Mesendoderm (in vitro differentiated cells): Measurements from ENCODE around the gene MARCHF9.

Experiments
- DNase-seq: peaks from one replicate; pipeline ENCODE4 v3.0.0; 2013
- H2AK5ac ChIP-seq: 2 replicates; pipeline ENCODE4 v1.6.1; 2013; ENCODE audit warnings: low read length, inconsistent platforms
- H2BK120ac ChIP-seq: 2 replicates; pipeline ENCODE4 v1.6.1; 2013; ENCODE audit warnings: low read depth, mild to moderate bottlenecking, low read length, moderate library complexity, mixed read lengths
- H2BK15ac ChIP-seq: replicated peaks from 2 replicates; pipeline ENCODE4 v1.6.1; 2013; ENCODE audit warnings: low read depth, mild to moderate bottlenecking, moderate library complexity
- H2BK5ac ChIP-seq: 2 replicates; pipeline ENCODE4 v1.6.1; 2013; ENCODE audit warnings: low read length, inconsistent platforms
- H3K18ac ChIP-seq: 2 replicates; pipeline ENCODE4 v1.6.1; 2013; ENCODE audit warnings: mild to moderate bottlenecking, low read length, mixed read lengths
- H3K23ac ChIP-seq: one replicate; pipeline ENCODE4 v1.6.1; 2013; ENCODE audit warnings: low read length
- H3K27ac ChIP-seq: 2 replicates; pipeline ENCODE4 v1.5.1; 2013; ENCODE audit warnings: low read depth, mild to moderate bottlenecking, inconsistent platforms, low read length, moderate library complexity
- H3K27me3 ChIP-seq: 2 replicates; pipeline ENCODE4 v1.6.1; 2013; ENCODE audit warnings: low read length, control low read depth, mild to moderate bottlenecking, inconsistent platforms; ENCODE audit not compliant: insufficient read depth, poor library complexity
- H3K36me3 ChIP-seq: 2 replicates; pipeline ENCODE4 v1.6.1; 2013; ENCODE audit warnings: low read length, inconsistent platforms; ENCODE audit not compliant: control insufficient read depth, insufficient read depth
- H3K4ac ChIP-seq: one replicate; pipeline ENCODE4 v1.6.1; 2013; ENCODE audit warnings: low read depth, mild to moderate bottlenecking, low read length, moderate library complexity
- H3K4me1 ChIP-seq: 2 replicates; pipeline ENCODE4 v1.6.1; 2013; ENCODE audit warnings: low read depth, low read length, inconsistent platforms; ENCODE audit not compliant: control insufficient read depth
- H3K4me2 ChIP-seq: 2 replicates; pipeline ENCODE4 v1.6.1; 2013; ENCODE audit warnings: low read length
- H3K4me3 ChIP-seq: 2 replicates; pipeline ENCODE4 v1.5.1; 2013; ENCODE audit warnings: mild to moderate bottlenecking, low read length
- H3K56ac ChIP-seq: one replicate; pipeline ENCODE4 v1.6.1; 2013; ENCODE audit warnings: low read length
- H3K79me1 ChIP-seq: 2 replicates; pipeline ENCODE4 v1.6.1; 2013; ENCODE audit warnings: low read length, inconsistent platforms
- H3K79me2 ChIP-seq: 2 replicates; pipeline ENCODE4 v1.6.1; 2013; ENCODE audit warnings: mild to moderate bottlenecking, low read length; ENCODE audit not compliant: control insufficient read depth, insufficient read depth
- H3K9ac ChIP-seq: 2 replicates; pipeline ENCODE4 v1.6.1; 2013; ENCODE audit warnings: low read length, inconsistent platforms
- H4K5ac ChIP-seq: one replicate; pipeline ENCODE4 v1.6.1; 2013; ENCODE audit warnings: low read length
- H4K8ac ChIP-seq: one replicate; pipeline ENCODE4 v1.6.1; 2013; ENCODE audit warnings: low read depth, mild to moderate bottlenecking, control low read depth, low read length, moderate library complexity
- WGBS: extraction: QIAGEN DNeasy Blood & Tissue Kit; methylation state at CpG from one replicate; pipeline ENCODE4 v1.1.7; 2013; ENCODE audit warnings: low lambda C conversion rate, missing lambda C conversion rate; ENCODE audit not compliant: insufficient coverage; ENCODE audit errors: extremely low coverage; 5-methylcytosine and 5-hydroxymethylcytosine counted together

MARCHF9 gene

DNA sequence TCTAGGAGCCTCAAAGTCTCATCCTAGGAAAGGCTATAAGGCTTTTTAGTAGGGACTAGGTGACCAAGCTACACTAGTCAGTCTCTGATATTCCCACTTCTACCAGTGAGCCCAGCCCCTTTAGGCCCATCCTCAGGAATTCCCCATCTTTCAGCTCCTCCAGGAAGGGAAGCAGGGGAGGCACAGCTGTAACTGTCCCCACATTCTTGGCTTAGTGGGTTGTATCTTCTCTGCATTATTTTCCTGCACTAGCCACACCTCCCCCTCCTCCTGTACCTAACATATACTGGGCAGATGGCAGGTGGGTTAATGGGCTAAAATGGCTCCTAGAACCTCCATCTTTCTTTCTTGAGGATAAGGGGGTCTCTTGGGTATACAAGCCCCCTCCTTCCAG, 12.4 kb downstream of the MARCHF9 start:
- no peak overlapping the region for H3K27ac ChIP-seq
- no peak overlapping the region for H3K23ac ChIP-seq
- no peak overlapping the region for H3K4me2 ChIP-seq
- H3K4me1 ChIP-seq, result peaks cover 9% of the 10 kb centered on the region
- H3K79me1 ChIP-seq, result peaks cover 8% of the 10 kb centered on the region
- no peak overlapping the region for H4K5ac ChIP-seq
- DNase-seq, result no peak
- no peak overlapping the region for H2BK120ac ChIP-seq
- H3K9ac ChIP-seq, result no peak overlapping the region
- H2AK5ac ChIP-seq, result no peak overlapping the region
- H2BK15ac ChIP-seq, result no peak overlapping the region
- no peak overlapping the region for H3K4ac ChIP-seq
- no peak overlapping the region for H3K56ac ChIP-seq
- H3K36me3 ChIP-seq, result peaks cover 2% of the 10 kb centered on the region
- no peak overlapping the region for H2BK5ac ChIP-seq
- H3K79me2 ChIP-seq, result peaks cover 3% of the 10 kb centered on the region
- H3K27me3 ChIP-seq, result peaks cover 19% of the 10 kb centered on the region
- no peak overlapping the region for H3K4me3 ChIP-seq
- H4K8ac ChIP-seq, result no peak overlapping the region
- H3K18ac ChIP-seq, result no peak overlapping the region

DNA sequence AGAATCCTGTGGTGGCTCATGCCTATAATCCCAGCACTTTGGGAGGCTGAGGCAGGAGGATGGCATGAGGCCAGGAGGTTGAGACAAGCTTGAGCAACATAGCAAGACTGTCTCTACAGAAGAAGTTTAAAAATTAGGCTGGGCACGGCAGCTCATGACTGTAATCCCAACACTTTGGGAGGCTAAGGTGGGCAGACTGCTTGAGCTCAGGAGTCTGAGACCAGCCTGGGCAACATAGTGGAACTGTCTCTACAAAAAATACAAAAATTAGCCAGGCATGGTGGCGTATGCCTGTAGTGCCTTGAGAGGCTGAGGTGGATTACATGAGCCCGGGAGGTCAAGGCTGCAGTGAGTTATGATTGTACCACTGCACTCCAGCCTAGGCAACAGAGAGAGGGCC, 13.0 kb downstream of the MARCHF9 start:
- no peak overlapping the region for H3K56ac ChIP-seq
- H3K27ac ChIP-seq, result no peak overlapping the region
- H4K5ac ChIP-seq, result no peak overlapping the region
- H2BK120ac ChIP-seq, result no peak overlapping the region
- no peak overlapping the region for H3K9ac ChIP-seq
- H3K4me2 ChIP-seq, result no peak overlapping the region
- no peak overlapping the region for H3K18ac ChIP-seq
- peaks cover 8% of the 10 kb centered on the region for H3K79me1 ChIP-seq
- H3K27me3 ChIP-seq, result peaks cover 19% of the 10 kb centered on the region
- no peak overlapping the region for H2AK5ac ChIP-seq
- peaks cover 3% of the 10 kb centered on the region for H3K79me2 ChIP-seq
- H3K4ac ChIP-seq, result no peak overlapping the region
- H3K4me1 ChIP-seq, result peaks cover 9% of the 10 kb centered on the region
- H4K8ac ChIP-seq, result no peak overlapping the region
- no peak overlapping the region for H3K4me3 ChIP-seq
- WGBS, result no CpG with 5 or more reads among the region's 3 CpGs
- peaks cover 2% of the 10 kb centered on the region for H3K36me3 ChIP-seq
- H2BK5ac ChIP-seq, result no peak overlapping the region
- no peak overlapping the region for H3K23ac ChIP-seq
- H2BK15ac ChIP-seq, result no peak overlapping the region
- DNase-seq, result no peak

DNA sequence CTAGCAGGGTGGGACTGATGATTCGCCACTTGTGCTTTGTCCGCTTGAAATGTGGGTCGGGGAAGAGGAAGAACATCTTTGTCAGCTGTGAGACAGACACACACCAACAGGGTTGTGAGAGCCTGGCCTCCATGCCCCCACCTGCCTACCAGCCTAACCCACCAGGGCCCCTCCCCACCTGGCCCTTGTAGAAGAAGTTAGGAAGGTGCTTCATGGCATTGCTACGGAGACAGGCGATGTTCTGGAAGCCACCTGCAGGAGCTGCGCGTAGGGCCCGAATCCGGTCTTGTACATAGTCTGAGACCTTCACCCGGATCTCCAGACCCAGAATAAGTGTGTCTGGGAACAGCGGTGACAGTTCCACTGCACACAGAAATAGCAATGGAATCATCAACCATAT, 14.7 kb downstream of the MARCHF9 start:
- H3K23ac ChIP-seq, result no peak overlapping the region
- H3K4me3 ChIP-seq, result no peak overlapping the region
- no peak overlapping the region for H2BK15ac ChIP-seq
- no CpG with 5 or more reads among the region's 11 CpGs for WGBS
- no peak overlapping the region for H3K18ac ChIP-seq
- DNase-seq, result no peak
- no peak overlapping the region for H4K8ac ChIP-seq
- no peak overlapping the region for H2BK120ac ChIP-seq
- no peak overlapping the region for H4K5ac ChIP-seq
- peaks cover 8% of the 10 kb centered on the region for H3K79me1 ChIP-seq
- H3K4me1 ChIP-seq, result peaks cover 9% of the 10 kb centered on the region
- H3K36me3 ChIP-seq, result peaks cover 2% of the 10 kb centered on the region
- no peak overlapping the region for H3K56ac ChIP-seq
- H2BK5ac ChIP-seq, result no peak overlapping the region
- no peak overlapping the region for H3K4me2 ChIP-seq
- H2AK5ac ChIP-seq, result no peak overlapping the region
- no peak overlapping the region for H3K9ac ChIP-seq
- H3K27ac ChIP-seq, result no peak overlapping the region
- peaks cover 3% of the 10 kb centered on the region for H3K79me2 ChIP-seq
- H3K4ac ChIP-seq, result no peak overlapping the region
- peaks cover 12% of the 10 kb centered on the region for H3K27me3 ChIP-seq

DNA sequence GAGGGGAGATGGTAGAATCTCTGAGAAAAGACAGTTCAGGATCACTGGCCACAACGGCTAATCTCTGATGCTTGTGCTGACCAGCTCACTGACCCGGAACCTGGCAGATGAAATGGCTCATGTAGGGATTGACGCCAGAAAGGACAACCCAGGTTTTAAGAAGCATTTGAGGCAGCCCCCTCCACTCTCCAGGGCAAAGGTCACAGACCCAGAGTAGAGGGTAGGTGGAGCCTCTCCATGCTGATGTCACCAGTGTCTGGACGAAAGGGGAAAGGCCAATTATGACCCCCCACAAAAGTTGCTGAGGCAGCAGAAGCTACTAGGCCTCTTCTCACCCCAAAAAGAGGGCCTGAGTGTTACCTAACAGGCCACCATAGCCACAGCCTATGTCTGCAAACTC, 15.8 kb downstream of the MARCHF9 start:
- H3K18ac ChIP-seq, result no peak overlapping the region
- no peak overlapping the region for H4K5ac ChIP-seq
- H3K4me3 ChIP-seq, result no peak overlapping the region
- no peak overlapping the region for H2BK5ac ChIP-seq
- peaks cover 5% of the 10 kb centered on the region for H3K4me1 ChIP-seq
- H3K56ac ChIP-seq, result no peak overlapping the region
- H2BK120ac ChIP-seq, result no peak overlapping the region
- H3K9ac ChIP-seq, result peak overlapping the region; percentile 55
- H3K4me2 ChIP-seq, result no peak overlapping the region
- no CpG with 5 or more reads among the region's 4 CpGs for WGBS
- peaks cover 3% of the 10 kb centered on the region for H3K79me2 ChIP-seq
- no peak overlapping the region for H2BK15ac ChIP-seq
- H3K23ac ChIP-seq, result no peak overlapping the region
- no peak overlapping the region for H4K8ac ChIP-seq
- no peak for DNase-seq
- peaks cover 6% of the 10 kb centered on the region for H3K27me3 ChIP-seq
- H3K4ac ChIP-seq, result no peak overlapping the region
- H3K79me1 ChIP-seq, result peaks cover 8% of the 10 kb centered on the region
- H3K27ac ChIP-seq, result no peak overlapping the region
- H2AK5ac ChIP-seq, result no peak overlapping the region
- H3K36me3 ChIP-seq, result peaks cover 2% of the 10 kb centered on the region

DNA sequence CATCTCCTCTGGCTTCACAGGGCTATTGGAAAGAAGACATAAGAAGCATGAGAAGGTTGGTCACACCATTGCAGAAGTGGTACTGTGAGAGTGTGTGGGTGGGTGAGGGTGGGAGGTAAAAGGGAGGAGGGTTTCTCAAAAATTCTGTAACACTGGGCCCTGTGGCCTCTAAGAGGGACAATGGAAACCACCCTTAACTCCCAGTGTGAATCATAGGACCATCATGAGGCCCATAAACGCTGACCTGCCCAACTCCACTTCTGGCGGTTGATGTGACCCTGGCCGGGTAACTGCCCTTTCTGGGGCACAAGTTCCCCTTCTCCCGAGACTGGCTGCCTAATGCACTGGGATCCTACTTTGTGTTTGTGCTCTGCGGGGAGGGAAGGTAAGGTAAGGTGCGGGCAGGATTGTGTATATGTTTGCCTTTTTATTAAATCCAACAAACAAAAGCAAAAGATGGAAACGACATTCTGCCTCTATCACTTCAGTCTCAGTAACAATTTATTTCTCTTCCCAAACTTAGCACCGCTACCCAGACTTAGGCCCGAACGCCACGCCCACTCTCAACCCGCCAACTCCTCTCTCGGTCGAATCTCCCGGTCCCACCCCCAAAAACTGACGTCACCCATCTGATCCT, 16.5 kb downstream of the MARCHF9 start:
- peak overlapping the region; percentile 55 for H3K9ac ChIP-seq
- H3K4me3 ChIP-seq, result peak overlapping the region; percentile 51
- H3K18ac ChIP-seq, result no peak overlapping the region
- peaks cover 1% of the 10 kb centered on the region for H3K4me1 ChIP-seq
- H4K8ac ChIP-seq, result no peak overlapping the region
- peaks cover 2% of the 10 kb centered on the region for H3K36me3 ChIP-seq
- no CpG with 5 or more reads among the region's 16 CpGs for WGBS
- no peak overlapping the region for H2BK120ac ChIP-seq
- no peak overlapping the region for H3K4ac ChIP-seq
- no peak overlapping the region for H2BK15ac ChIP-seq
- H3K4me2 ChIP-seq, result peak overlapping the region; percentile 69
- H2AK5ac ChIP-seq, result no peak overlapping the region
- DNase-seq, result peak; percentile 97
- H3K79me1 ChIP-seq, result peaks cover 8% of the 10 kb centered on the region
- H4K5ac ChIP-seq, result no peak overlapping the region
- H2BK5ac ChIP-seq, result no peak overlapping the region
- H3K27ac ChIP-seq, result no peak overlapping the region
- peaks cover 3% of the 10 kb centered on the region for H3K79me2 ChIP-seq
- H3K27me3 ChIP-seq, result no peaks in the 10 kb centered on the region
- H3K23ac ChIP-seq, result no peak overlapping the region
- peak overlapping the region; percentile 89 for H3K56ac ChIP-seq

DNA sequence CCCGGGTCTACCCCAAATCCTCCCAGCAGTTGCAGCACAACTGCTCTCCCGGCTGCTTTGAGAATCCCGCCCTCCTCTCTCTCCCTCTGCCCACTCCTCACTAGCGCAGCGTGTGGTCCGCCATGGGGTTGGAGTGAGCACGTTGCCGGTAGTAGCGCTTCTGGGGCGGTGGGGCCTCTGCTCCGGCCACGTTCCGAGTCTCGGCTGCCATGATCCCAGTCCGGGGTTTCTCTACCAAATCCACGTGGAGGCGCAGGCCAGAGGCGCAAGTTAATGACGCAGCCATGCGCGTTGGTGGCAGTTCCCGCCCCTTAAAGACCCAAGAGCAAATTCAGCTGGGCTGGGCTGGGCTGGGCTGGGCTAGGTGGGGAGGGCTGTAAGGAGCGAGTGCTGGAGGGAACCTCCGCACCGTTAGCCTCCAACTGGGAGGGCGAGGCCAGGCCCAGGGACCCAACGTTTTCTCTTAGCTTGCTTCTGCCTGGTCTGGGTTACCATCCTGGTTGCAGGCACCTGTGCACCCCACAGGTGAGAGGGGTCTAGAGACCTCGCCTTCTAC, 17.0 kb downstream of the MARCHF9 start, which contains the start of gene METTL1:
TSS of gene METTL1 (minus strand) at position 233 of the 556 bp plus-strand sequence. CDS start at position 211, 22 bp downstream.
- no peaks in the 10 kb centered on the region for H3K27me3 ChIP-seq
- H3K79me1 ChIP-seq, result peaks cover 8% of the 10 kb centered on the region
- H3K4me2 ChIP-seq, result peak within 1 kb of the TSS; percentile 84
- H3K9ac ChIP-seq, result peak within 1 kb of the TSS; percentile 82
- no peak within 1 kb of the TSS for H2BK15ac ChIP-seq
- DNase-seq, result peak; percentile 99
- no peak within 1 kb of the TSS for H2AK5ac ChIP-seq
- no peak within 1 kb of the TSS for H2BK5ac ChIP-seq
- peak within 1 kb of the TSS; percentile 62 for H3K18ac ChIP-seq
- no peak within 1 kb of the TSS for H2BK120ac ChIP-seq
- WGBS, result no CpG with 5 or more reads among the region's 28 CpGs
- H3K4me1 ChIP-seq, result no peaks in the 10 kb centered on the region
- peaks cover 2% of the 10 kb centered on the region for H3K36me3 ChIP-seq
- peak within 1 kb of the TSS; percentile 59 for H3K27ac ChIP-seq
- H4K8ac ChIP-seq, result no peak within 1 kb of the TSS
- no peak within 1 kb of the TSS for H4K5ac ChIP-seq
- peak within 1 kb of the TSS; percentile 94 for H3K56ac ChIP-seq
- peak within 1 kb of the TSS; percentile 51 for H3K4me3 ChIP-seq
- no peak within 1 kb of the TSS for H3K23ac ChIP-seq
- peak within 1 kb of the TSS; percentile 60 for H3K4ac ChIP-seq
- peaks cover 3% of the 10 kb centered on the region for H3K79me2 ChIP-seq
